NCI-H82 treated with DMSO at 0.1 percent for 48 hours (cell line): ENCODE measurements around the gene UBN1.

Experiments
- DNase-seq: peaks from one replicate; lab custom pipeline; 2025; ENCODE audit not compliant: unreplicated experiment; lab: John Stamatoyannopoulos, UW

Gene UBN1

DNA sequence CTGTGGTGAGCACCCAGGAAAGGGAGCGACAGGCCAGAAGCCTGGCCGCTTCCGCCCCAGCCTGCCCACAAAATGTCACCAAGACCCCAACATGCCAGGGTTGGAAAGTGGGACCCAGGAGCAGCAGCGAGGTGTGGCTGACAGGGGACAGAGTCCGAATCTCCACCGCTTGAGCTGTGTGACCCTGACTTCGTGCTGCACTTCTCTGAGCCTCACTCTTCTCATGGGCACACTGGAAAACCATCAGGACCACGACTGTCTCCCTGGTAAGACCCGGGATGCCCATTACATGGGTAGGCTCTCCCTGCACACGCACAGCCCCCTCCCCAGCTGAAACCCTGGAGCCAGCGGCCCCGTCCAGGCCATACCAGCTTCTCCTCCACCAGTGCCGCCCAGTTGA lies 54.8 kb downstream of the UBN1 start:
- no peak for DNase-seq

GRCh38 chr16:4904108-4904941 lies 57.0 kb downstream of the UBN1 start:
- DNase-seq: no peak

- DNase-seq: no peak
These were observed 57.8 kb downstream of the UBN1 start for GRCh38 chr16:4904942-4905615.

DNA sequence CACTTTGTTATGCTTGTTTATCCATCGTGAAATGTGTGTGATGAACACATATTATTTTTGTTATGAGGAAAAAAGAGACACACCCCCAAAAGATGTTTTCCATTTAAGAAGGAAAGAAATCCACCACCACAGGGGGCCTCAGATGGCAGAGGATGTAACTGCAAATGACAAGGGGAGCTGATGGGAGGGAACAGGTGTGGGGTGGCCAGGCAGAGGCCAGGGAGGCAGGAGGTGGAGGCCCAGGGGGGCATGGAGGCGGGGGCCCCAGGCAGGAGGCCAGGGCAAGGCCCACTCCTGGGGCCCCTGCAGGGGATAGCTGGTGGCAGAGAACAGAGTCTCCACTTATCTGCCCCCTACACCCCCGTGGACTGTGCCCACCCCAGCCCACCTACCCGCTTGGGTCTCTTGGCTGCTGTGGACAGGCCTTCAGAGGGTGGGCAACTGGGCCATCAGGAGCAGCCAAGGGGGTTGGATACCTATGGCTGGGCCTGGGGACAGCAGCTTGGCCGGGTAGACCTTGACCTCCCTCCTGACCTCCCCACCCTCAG lies 61.6 kb downstream of the UBN1 start:
- no peak for DNase-seq

DNA sequence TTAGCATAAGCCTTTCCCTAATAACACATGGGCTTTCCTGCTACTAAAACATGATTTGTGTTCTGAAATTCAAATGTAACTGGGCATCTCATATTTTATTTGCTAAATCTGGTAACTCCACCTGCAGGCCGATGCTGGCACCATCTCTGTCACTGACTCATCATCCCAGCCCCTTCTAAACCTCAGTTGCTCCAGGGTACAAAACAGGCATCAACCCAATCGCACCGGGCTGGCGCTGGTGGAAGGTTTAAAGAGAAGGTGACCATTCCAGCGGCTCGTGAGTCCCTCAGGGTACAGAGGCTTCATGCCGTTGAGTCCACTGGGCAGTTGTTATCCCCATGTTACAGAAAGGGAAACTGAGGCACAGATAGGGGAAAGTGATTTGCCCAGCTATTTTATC lies 62.5 kb downstream of the UBN1 start:
- no peak for DNase-seq

DNA sequence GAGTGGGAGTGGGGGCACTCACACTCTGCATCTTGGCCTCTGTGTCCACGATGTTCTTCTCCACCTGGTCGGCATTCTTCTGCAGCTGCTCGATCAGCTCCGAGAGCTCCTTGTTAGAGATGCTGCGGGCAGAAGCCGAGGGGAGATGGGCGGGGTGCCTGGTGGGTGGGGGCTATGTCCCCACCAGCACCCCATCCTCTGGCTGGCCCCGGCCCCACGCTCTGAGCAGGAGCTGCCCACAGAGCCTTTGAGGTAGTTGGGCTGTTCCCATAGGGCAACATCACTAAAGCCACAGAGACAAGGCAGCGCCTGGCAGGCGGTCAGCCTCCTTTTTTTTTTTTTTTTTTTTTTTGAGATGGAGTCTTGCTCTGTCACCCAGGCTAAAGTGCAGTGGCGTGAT lies 63.5 kb downstream of the UBN1 start:
- DNase-seq: no peak

DNA sequence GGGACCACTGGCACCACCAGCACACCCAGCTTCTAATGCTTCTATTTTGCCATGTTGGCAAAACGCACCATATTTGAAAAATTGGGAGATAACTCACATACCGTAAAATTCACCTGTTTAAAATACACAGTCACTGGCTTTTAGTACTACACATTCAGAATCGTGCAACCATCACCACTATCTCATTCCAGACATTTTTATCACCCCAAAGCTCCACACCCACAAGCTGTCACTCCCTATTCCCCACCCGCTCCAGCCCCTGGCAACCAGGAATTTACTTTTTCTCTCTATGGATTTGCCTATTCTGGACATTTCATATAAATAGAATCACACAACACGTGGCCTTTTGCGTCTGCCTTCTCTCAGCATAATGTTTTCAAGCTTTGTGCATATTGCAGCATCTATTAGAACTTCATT lies 64.7 kb downstream of the UBN1 start:
- DNase-seq: no peak

GRCh38 chr16:4913130-4913773 lies 66.0 kb downstream of the UBN1 start:
- no peak for DNase-seq

DNA sequence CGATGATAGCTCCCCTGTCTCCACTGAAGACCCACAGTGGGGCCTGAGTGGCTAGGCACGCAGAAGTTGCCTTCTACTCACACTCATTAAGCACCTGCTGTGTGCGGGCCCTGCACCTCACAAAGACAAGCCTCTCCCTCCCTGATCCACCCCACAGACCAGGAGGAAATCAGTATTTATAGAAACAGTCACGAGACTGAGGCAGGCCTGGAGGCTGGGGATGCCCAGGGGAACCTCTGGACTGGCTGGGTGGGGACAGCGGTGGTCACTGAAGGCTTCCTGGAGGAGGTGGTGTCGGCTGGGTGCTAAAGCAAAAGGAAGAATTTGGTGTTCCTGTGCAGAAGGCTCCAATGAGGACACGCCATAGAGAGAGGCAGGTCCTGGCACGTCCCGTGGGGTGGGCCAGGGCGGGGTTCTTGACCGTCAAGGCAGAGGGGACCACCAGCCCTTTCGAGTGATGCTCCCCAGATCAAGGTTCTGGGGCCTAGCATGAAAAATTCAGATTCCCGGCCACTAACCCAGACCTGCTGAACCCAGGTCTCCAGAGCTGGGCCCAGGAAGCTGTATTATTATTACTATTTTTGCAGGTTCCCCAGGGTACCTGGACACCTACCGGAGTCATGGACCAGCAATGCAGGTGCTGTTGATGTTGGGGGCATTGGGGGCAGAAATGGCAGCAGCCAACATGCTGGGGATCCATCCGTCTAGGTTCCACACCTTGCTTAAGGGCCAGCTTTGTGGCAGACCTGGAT lies 66.7 kb downstream of the UBN1 start:
- no peak for DNase-seq

- no peak for DNase-seq
These were observed 67.4 kb downstream of the UBN1 start for GRCh38 chr16:4914528-4915225.

- no peak for DNase-seq
These were observed 68.0 kb downstream of the UBN1 start for GRCh38 chr16:4915226-4915761.

DNA sequence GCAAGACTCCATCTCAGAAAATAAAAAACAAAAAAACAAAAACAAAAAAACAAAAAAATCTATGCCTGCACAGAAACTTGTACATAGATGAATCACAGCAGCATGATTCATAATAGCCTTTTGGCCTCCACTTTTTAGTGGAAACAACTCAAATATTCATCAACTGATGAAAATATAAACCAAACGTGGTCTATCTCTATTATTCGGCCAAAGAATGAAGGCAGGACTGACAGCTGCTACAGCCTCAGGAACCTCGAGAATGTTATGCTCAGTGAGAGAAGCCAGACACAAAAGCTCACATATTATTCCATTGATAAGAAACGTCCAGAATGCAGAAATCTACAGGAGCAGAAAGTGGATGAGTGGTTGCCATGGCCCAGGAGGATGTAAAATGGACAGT lies 69.8 kb downstream of the UBN1 start:
- DNase-seq: no peak

DNA sequence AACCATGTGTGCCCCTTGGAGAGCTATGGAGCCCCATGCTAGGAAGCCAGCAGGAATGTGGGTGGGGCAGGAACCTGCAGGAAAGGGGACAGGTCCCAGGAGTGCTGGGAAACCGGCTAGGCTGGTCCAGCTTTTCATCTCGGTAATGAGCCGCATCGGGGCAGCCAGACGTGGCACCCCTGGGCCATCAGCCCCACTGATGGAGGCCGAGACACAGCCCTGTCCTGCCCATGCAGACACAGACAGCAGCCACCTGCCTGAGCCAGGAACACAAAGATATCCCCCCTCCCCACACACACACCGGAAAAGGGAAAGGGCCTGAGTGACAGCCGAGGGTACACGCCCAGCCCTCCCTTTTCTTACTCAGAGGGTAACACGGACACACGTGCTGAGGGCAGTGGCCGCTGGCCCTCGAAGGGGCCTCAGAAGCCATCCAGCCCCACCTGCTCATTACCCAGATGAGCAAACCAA lies 71.5 kb downstream of the UBN1 start:
- no peak for DNase-seq

- no peak for DNase-seq
These were observed 73.5 kb downstream of the UBN1 start for GRCh38 chr16:4920826-4921225.

- no peak for DNase-seq
These were observed 75.6 kb downstream of the UBN1 start for GRCh38 chr16:4922721-4923342.

DNA sequence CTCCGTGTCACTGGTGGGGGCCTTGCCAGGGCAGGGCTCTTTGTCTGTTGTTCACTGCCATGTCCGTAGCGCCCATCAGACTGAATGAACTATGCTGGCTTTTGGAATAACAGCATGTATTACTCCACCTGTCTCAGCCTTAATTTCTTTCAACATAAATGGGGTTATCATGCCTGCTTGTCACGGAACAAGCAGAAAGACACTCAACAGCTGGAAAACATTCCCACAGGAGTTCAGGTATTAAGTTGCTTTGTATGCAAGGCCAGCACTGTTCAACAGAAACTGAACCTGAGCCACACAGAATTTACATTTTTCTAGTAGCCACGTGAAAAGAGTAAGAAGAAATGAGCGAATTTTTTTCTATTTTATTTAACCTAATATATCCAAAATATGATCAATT lies 76.6 kb downstream of the UBN1 start:
- no peak for DNase-seq

DNA sequence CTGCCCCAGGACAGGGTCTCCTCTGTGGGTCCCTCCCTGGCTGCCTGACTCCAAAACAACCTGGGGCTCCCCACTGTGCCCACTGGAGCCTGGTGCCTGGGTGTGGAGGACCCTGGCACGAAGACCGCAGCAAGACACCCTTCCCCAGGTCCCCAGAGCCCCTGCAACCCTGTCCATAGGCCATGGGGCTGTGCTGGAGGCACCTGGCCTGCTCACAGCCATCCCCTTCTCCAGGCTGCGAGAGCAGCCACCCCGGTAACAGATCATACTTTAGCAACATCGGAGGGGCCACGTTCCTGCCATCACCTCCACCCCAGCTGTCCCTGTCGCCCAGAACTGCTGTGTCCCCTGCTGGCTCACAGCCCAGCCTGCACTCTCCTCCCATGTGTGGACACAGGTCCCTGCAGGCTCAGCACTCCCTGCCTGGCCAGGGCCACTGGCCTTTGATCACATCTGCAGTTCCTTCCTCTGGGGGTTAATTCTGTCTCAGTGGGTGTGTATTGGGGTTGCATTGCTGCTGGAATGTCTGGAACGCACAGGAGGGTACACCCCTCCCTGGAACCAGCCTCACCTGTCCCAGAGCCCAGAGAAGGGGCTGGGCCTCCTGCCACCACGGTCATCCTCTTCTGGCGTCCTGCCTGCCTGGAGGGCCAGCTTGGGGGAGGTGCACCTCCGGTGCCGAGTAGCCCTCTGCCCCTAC lies 77.5 kb downstream of the UBN1 start:
- no peak for DNase-seq

GRCh38 chr16:4925293-4925607 lies 78.0 kb downstream of the UBN1 start:
- DNase-seq: no peak

- DNase-seq: no peak
These were observed 78.5 kb downstream of the UBN1 start for GRCh38 chr16:4925791-4926190.
